ENCODE measurements around the gene FIBP.
"Not testable (repeated sequence)": the region's sequence is repeated elsewhere in the genome, so short reads cannot be mapped to it uniquely, and the experiment has no call there.

FIBP gene

GRCh38 chr11:65857853-65858680 is 30.2 kb downstream of the FIBP start, which contains the start of gene CFL1:
CFL1 (minus strand) TSS chr11:65858180; CDS start chr11:65858099, 81 bp downstream.
- DNase-seq: peak; percentile 99

- DNase-seq: no peak
Observed at GRCh38 chr11:65857500-65857852, 30.8 kb downstream of the FIBP start.

- DNase-seq: peak; percentile 92
Observed at GRCh38 chr11:65856689-65857499, 31.4 kb downstream of the FIBP start.

GRCh38 chr11:65855927-65856363 is 32.3 kb downstream of the FIBP start:
- DNase-seq: no peak

- no peak for DNase-seq
Observed at GRCh38 chr11:65854852-65855837, 33.1 kb downstream of the FIBP start.

- no peak for DNase-seq
Observed at GRCh38 chr11:65854161-65854592, 34.1 kb downstream of the FIBP start.

- no peak for DNase-seq
Observed at GRCh38 chr11:65853246-65853979, 34.9 kb downstream of the FIBP start.

GRCh38 chr11:65852508-65853245 is 35.6 kb downstream of the FIBP start:
- no peak for DNase-seq

GRCh38 chr11:65851811-65852507 is 36.3 kb downstream of the FIBP start:
- no peak for DNase-seq

- DNase-seq: peak; percentile 27
Observed at GRCh38 chr11:65851083-65851579, 37.1 kb downstream of the FIBP start.

GRCh38 chr11:65850217-65851082 is 37.8 kb downstream of the FIBP start:
- no peak for DNase-seq

GRCh38 chr11:65849771-65850216 is 38.5 kb downstream of the FIBP start:
- no peak for DNase-seq

- no peak for DNase-seq
Observed at GRCh38 chr11:65849366-65849765, 38.9 kb downstream of the FIBP start.

GRCh38 chr11:65848693-65849092 is 39.6 kb downstream of the FIBP start:
- DNase-seq: not testable (repeated sequence)

GRCh38 chr11:65847746-65848145 is 40.5 kb downstream of the FIBP start:
- DNase-seq: no peak

GRCh38 chr11:65844231-65844872 is 43.9 kb downstream of the FIBP start:
- no peak for DNase-seq

- DNase-seq: no peak
Observed at GRCh38 chr11:65843811-65844210, 44.5 kb downstream of the FIBP start.

- DNase-seq: no peak
Observed at GRCh38 chr11:65842144-65842543, 46.1 kb downstream of the FIBP start.

- no peak for DNase-seq
Observed at GRCh38 chr11:65834202-65834601, 54.1 kb downstream of the FIBP start.

Data from suppressor macrophage treated with lipopolysaccharide for 4 hours (primary cell).